Osteoblast (primary cell): Measurements from ENCODE around the gene SQSTM1. TPM values are rescaled to one million over a fixed set of nuclear protein-coding genes. Genes with fewer than 3 reads are reported as not detected.
A peak's percentile ranks its signal among the peaks of the same experiment; 100 is the strongest.

Experiments
- DNase-seq: peaks from one replicate; pipeline ENCODE4 v3.0.0; 2011; ENCODE audit warnings: low spot score, mixed read lengths; ENCODE audit not compliant: insufficient read length; ENCODE audit errors: missing footprints
- H2AFZ ChIP-seq: 2 replicates; pipeline ENCODE4 v1.6.0; 2011; ENCODE audit warnings: mild to moderate bottlenecking, low read length
- H3K27ac ChIP-seq: 2 replicates; pipeline ENCODE4 v1.5.1; 2011; ENCODE audit warnings: mild to moderate bottlenecking, low read depth, low read length, moderate library complexity
- H3K27me3 ChIP-seq: 2 replicates; pipeline ENCODE4 v1.6.0; 2012; ENCODE audit warnings: mild to moderate bottlenecking, control low read depth, inconsistent platforms, low read length, moderate library complexity; ENCODE audit not compliant: insufficient read depth
- H3K36me3 ChIP-seq: 2 replicates; pipeline ENCODE4 v1.5.1; 2011; ENCODE audit warnings: mild to moderate bottlenecking, low read length, control low read depth, moderate library complexity; ENCODE audit not compliant: insufficient read depth
- H3K4me1 ChIP-seq: 2 replicates; pipeline ENCODE4 v1.5.1; 2011; ENCODE audit warnings: mild to moderate bottlenecking, low read length, control low read depth, moderate library complexity; ENCODE audit not compliant: insufficient read depth
- H3K4me2 ChIP-seq: 2 replicates; pipeline ENCODE4 v1.6.0; 2011; ENCODE audit warnings: mild to moderate bottlenecking, low read length; ENCODE audit not compliant: insufficient read depth
- H3K4me3 ChIP-seq: fragments of 200-600 bp; sonication (generic); 3 replicates; pipeline ENCODE4 v1.5.1; 2012; ENCODE audit warnings: mild to moderate bottlenecking, low read length, inconsistent platforms; ENCODE audit not compliant: insufficient read depth
- H3K79me2 ChIP-seq: 2 replicates; pipeline ENCODE4 v1.6.0; 2012; ENCODE audit warnings: mild to moderate bottlenecking, low read length, control low read depth, inconsistent platforms; ENCODE audit not compliant: insufficient read depth
- H3K9me3 ChIP-seq: 2 replicates; pipeline ENCODE4 v1.5.1; 2011; ENCODE audit warnings: low read depth, low read length, control low read depth
- H4K20me1 ChIP-seq: 2 replicates; pipeline ENCODE4 v1.6.0; 2012; ENCODE audit warnings: mild to moderate bottlenecking, low read length, control low read depth; ENCODE audit not compliant: insufficient read depth
- total RNA-seq: library from RNA; depleted of rRNA; stranded (reverse); fragments of >200 nt; gene quantifications from 2 replicates; pipeline ENCODE4 v1.2.3, GENCODE V29; 2012
- TF ChIP-seq, protein P1 (sequence below): IDR thresholded peaks from 2 replicates; pipeline ENCODE4 v1.5.1; 2011; ENCODE audit warnings: mild to moderate bottlenecking, low read depth, low read length, moderate library complexity; ENCODE audit errors: extremely low read depth

SQSTM1 gene
- total RNA-seq, 1 donor = 992 TPM

DNA sequence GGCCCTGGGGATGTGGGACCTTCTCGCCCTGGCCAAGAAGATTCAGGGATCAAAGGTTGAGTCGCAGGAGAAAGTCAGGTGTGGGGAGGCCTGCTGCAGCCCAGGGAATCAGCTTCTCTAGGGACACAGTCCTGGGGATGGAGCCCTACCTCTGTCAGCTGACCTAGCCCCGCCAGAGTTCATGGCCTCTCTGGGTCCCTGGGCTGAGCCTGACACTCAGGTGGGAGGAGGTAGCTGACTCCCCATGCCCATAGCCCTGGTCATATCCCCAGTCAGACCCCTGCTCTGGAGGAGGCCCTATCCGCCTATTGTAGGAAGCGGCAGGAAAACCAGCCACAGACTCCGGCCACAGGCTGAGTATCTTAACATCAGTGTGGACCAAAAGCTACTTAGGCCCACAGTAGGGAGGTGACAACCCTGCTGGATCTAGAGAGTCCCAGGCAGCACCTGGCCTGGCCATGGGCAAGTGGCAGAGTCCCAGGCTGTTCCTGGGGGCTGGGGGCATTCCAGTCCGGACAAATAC, 52.9 kb downstream of the SQSTM1 start:
- Histone ChIP-seq H3K27me3 (no peaks in the 10 kb centered on the region), H3K27ac (no peak overlapping the region), H3K4me2 (no peak overlapping the region), H3K36me3 (peaks cover 69% of the 10 kb centered on the region), H3K9me3 (no peaks in the 10 kb centered on the region), H2AFZ (no peak overlapping the region), H3K79me2 (no peaks in the 10 kb centered on the region), H4K20me1 (no peaks in the 10 kb centered on the region), H3K4me1 (no peaks in the 10 kb centered on the region), H3K4me3 (no peak overlapping the region)
- TF ChIP-seq, protein P1, sequence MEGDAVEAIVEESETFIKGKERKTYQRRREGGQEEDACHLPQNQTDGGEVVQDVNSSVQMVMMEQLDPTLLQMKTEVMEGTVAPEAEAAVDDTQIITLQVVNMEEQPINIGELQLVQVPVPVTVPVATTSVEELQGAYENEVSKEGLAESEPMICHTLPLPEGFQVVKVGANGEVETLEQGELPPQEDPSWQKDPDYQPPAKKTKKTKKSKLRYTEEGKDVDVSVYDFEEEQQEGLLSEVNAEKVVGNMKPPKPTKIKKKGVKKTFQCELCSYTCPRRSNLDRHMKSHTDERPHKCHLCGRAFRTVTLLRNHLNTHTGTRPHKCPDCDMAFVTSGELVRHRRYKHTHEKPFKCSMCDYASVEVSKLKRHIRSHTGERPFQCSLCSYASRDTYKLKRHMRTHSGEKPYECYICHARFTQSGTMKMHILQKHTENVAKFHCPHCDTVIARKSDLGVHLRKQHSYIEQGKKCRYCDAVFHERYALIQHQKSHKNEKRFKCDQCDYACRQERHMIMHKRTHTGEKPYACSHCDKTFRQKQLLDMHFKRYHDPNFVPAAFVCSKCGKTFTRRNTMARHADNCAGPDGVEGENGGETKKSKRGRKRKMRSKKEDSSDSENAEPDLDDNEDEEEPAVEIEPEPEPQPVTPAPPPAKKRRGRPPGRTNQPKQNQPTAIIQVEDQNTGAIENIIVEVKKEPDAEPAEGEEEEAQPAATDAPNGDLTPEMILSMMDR = no peak
- peak; percentile 79 for DNase-seq

DNA sequence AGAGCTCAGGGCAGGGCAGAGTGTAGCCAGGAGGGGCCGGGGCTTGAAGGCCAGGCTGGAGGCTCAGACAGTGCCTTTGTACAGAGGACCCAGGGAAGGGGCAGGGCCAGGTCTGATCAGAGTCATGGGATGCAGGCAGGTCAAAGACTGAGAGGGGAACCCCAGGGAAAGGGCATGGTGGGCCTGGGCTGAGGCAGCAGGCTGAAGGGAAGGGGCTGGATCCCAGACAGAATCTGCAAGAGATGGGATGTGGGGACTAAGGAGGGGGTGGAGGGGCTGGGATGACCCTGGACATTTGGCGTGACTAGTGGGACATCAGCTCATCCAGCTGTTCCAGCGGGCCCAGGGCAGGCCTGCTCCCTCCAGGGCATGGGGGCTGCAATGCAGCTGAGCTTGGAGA, 53.4 kb downstream of the SQSTM1 start:
- TF ChIP-seq, protein P1 = no peak
- no peaks in the 10 kb centered on the region for H3K79me2 ChIP-seq
- no peaks in the 10 kb centered on the region for H3K9me3 ChIP-seq
- H3K27ac ChIP-seq = no peak overlapping the region
- no peaks in the 10 kb centered on the region for H3K27me3 ChIP-seq
- H3K4me2 ChIP-seq = no peak overlapping the region
- peak; percentile 56 for DNase-seq
- H2AFZ ChIP-seq = no peak overlapping the region
- H3K36me3 ChIP-seq = peaks cover 68% of the 10 kb centered on the region
- no peak overlapping the region for H3K4me3 ChIP-seq
- no peaks in the 10 kb centered on the region for H3K4me1 ChIP-seq
- no peaks in the 10 kb centered on the region for H4K20me1 ChIP-seq

DNA sequence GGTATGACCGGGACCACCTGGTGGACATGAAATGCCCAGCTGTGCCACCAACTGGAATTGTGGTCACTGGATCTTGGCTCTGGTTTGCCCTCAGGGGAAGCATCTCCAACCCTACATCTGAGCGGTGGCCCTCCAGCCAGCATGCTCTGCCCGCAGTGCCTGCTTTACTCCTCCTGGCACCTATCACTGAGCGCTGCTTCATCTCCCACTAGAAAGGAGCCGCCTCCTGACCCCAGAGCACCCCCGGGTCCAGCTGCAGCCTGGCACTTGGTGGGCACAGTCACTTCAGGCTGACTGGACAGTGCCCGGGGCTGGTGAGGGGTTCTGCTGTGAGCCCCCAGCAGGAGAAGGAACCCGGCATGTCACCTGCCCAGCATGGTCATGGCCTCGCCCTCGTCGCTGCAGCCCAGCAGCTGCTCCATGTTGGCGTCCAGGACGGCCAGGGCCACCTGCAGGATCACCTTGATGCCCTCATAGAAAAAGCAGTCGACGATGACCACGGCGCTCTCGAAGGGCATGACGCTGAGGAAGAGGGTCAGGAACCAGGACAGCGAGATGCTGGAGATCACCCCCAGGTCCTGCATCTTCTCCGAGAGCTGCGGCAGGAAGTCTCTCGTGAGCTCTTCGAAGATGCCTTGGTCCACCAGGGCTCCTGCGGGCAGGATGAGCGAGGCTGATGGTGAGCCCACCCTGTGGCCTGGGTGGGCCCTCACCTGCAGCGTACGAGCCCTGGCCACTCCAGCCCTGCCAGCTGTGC, 54.0 kb downstream of the SQSTM1 start:
- peaks cover 62% of the 10 kb centered on the region for H3K36me3 ChIP-seq

More for the DNA sequence above, 54.0 kb downstream of the SQSTM1 start:
- Histone ChIP-seq H3K27me3 (no peaks in the 10 kb centered on the region), H3K4me1 (no peaks in the 10 kb centered on the region), H3K4me2 (no peak overlapping the region), H2AFZ (no peak overlapping the region), H3K27ac (no peak overlapping the region), H3K79me2 (no peaks in the 10 kb centered on the region), H3K4me3 (no peak overlapping the region), H3K9me3 (no peaks in the 10 kb centered on the region), H4K20me1 (no peaks in the 10 kb centered on the region)
- DNase-seq = peak; percentile 86
- TF ChIP-seq, protein P1 = no peak
